ENCODE measurements around the gene PRM1.
A peak's percentile ranks its signal among the peaks of the same experiment; 100 is the strongest.
"Not testable (repeated sequence)": the region's sequence is repeated elsewhere in the genome, so short reads cannot be mapped to it uniquely, and the experiment has no call there.

PRM1 gene

DNA sequence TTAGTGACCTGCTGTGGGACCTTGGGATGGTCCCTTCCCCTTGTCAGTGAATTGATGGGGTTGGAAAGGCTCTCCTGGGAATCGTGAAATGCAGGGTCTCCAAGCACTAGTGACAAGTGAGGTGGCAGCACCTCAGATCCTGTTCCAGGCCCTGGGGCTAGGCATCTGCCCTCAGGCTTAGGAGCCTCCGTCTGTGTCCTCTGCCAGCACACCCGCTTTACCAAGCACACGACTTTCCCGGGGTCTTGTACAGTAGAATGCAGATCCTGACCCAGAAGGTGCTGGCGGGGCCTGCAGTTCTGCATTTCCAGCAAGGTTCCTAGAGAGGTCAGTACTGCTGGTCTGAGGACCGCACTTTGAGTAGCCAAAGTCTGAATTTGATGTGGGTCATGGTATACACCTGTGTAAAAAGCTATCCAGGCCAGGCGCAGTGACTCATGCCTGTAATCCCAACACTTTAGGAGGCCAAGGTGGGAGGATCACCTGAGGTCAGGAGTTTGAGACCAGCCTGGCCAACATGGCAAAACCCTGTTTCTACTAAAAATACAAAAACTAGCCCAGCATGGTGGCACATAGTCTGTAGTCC lies 33.3 kb upstream of the PRM1 start:
- DNase-seq (ENCODE audit: low spot score) (no peak), FAIRE-seq (no peak)

DNA sequence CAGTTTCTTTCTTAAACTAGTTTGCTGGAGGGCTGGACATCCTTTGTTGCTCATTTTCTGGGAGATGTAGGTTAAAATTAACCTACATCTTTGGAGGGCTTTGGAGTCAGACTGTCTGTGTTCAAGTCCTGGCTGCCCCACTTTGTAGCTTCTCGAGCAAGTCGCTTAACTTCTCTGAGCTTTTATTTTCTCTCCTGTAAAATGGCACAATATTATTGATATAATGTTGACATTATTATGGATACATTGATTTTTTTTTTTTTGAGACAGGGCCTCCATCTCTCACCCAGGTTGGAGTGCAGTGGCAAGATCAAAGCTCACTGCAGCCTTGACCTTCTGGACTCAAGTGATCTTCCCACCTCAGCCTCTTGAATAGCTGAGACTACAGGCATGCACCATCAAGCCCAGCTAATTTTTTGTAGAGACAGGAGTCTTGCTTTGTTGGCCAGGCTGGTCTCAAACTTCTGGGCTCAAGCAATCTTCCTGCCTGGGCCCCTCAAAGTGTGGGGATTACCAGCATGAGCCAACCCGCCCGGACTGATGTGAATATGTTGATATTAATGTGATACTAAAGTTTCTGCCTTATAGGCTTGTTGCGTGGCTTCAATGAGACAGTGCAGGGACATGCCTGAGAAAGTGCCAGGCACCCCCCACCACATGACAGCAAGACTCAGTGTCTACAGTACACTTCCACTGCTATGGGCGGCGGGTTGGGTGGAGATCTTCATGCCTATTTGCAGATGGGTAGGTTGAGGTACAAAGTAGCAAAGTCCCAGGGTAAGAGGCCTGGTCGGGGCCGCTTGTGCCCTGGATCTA lies 32.6 kb upstream of the PRM1 start:
- DNase-seq (ENCODE audit: low spot score) (no peak), FAIRE-seq (no peak)

GRCh38 chr16:11312718-11313492 lies 31.8 kb upstream of the PRM1 start:
- DNase-seq (ENCODE audit: low spot score), result peak; percentile 18
- no peak for FAIRE-seq

DNA sequence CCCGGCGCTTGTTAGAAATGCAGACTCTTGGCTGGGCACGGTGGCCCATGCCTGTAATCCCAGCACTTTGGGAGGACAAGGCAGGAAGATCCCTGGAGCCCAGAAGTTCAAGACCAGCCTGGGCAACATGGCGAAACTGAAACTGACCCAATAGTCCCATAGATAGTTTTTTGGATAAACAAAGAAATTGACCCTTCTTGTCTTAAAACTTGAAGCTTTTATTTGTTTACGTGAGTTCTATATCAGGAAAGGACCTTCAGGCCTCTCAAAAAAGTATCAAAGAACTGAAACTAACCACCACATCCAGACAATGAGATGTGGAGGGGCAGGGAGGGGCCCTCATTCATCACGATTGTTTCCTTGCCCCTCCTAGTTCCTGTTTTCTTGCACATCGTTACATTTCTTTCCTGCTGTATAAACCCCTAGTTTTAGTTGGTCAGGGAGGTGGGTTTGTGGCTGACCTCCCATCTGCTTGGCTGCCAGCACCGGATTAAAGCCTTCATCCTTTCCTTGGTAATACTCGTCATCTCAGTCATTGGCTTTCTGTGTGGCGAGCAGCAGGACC lies 29.9 kb upstream of the PRM1 start:
- no peak for FAIRE-seq

GRCh38 chr16:11310634-11310977 lies 29.5 kb upstream of the PRM1 start:
- DNase-seq (ENCODE audit: low spot score) (no peak), FAIRE-seq (no peak)

More for the DNA sequence above, 29.9 kb upstream of the PRM1 start:
- no peak for DNase-seq (ENCODE audit: low spot score)

GRCh38 chr16:11309895-11310633 lies 28.9 kb upstream of the PRM1 start:
- no peak for FAIRE-seq
- DNase-seq (ENCODE audit: low spot score), result no peak

DNA sequence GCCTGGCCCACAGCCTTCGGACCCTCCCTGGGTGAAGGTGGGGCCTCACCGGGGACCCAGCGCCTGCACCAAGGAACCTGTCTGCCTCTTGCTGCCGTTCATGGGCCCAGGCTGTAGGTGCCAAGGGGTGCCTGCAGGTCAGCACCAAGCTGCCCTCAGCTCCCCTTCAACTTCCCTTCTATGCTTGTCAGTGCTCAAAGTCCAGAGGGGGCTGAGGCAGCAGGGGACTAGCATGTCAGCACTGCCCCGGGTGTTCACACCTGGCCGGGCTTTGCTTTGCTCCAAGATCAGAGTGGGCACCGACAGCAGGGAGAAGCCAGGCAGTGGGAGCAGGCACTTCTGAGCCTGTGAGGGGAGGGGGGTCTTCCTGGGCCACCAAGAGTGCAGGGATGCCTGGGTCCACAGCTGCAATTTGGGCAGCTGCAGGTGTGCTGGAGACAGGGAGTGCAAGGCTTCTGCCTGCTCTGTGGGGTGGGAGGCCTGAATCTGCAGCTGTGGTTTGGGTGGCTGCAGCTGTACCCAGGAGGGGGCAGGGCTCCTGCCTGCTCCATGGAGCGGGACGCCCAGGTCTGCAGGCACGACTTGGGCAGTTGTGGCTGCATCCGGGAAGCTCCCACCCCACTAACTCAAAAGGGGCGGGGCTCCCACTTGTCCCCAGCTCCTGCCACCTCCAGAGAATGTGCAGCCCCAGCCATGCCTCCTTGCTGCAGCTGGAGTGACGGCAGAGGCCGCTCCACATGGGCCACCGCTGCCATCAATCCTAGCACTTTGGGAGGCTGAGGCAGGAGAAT lies 27.6 kb upstream of the PRM1 start:
- DNase-seq (ENCODE audit: low spot score) (no peak), FAIRE-seq (no peak)

DNA sequence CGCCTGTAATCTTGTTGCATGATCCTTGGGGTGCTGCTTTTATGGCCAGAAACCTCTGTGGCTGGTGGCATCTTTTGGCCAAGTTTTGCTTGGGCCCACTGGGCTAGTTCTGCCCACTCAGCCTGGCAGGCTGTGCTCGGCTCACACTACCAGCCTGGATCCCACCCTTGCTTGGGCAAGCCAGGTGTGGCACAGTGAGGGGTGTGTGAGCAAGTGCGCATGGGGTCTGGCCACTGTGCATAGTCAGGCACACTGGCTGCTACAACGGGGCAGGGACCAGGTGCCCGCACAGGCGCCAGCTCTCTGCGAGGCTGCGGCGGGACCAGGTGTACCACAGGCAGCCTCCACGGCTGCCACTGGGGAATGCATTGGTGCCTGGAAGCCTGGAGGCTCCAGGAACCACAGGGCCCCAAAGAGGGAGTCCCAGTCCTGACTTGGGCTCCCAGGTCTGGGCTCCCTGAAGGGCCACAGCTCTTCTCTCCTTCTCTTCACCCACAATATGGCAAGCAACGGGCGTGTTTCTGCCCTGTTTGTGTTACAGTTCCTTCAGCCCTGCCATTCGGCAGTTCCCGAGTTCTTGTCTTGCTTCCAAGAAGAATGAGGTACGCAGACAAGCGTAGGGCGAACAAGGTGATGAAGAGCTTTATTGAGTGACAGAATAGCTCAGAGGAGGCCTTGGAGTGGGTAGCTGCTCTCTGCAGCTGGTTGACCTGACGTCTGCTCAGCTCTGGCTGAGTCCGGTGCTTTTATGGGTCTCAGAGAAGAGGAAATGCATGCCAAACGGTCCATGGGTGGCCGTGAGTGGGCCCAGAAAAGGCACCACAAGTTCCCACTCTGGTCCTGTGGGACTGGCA lies 26.7 kb upstream of the PRM1 start:
- FAIRE-seq (no peak), DNase-seq (ENCODE audit: low spot score) (no peak)

- FAIRE-seq, result no peak
- no peak for DNase-seq (ENCODE audit: low spot score)
These were observed 26.0 kb upstream of the PRM1 start for GRCh38 chr16:11306997-11307638.

- no peak for FAIRE-seq
- DNase-seq (ENCODE audit: low spot score), result no peak
These were observed 25.3 kb upstream of the PRM1 start for GRCh38 chr16:11306381-11306780.

- FAIRE-seq, result no peak
- no peak for DNase-seq (ENCODE audit: low spot score)
These were observed 22.4 kb upstream of the PRM1 start for GRCh38 chr16:11303405-11304138.

DNA sequence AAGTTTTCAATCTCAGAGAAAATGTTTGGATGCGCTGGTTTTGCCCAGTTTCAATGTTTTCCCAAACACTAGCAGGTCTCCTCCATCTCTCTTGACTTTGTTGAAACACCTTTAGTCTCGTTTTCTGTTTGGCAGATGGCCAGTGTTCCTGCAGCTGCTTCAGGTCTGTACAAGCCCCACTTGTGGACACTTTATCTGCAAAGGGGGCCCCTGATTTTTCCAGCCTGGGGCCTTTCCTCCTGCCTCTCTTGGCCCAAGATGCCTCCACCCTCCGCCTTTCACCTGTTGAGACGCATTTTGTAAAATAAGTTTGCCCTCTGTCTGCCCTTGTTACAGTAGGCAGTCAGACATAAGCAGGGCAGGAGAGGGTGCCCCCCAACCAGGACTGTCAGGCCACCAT lies 21.8 kb upstream of the PRM1 start:
- DNase-seq (ENCODE audit: low spot score) (no peak), FAIRE-seq (no peak)

DNA sequence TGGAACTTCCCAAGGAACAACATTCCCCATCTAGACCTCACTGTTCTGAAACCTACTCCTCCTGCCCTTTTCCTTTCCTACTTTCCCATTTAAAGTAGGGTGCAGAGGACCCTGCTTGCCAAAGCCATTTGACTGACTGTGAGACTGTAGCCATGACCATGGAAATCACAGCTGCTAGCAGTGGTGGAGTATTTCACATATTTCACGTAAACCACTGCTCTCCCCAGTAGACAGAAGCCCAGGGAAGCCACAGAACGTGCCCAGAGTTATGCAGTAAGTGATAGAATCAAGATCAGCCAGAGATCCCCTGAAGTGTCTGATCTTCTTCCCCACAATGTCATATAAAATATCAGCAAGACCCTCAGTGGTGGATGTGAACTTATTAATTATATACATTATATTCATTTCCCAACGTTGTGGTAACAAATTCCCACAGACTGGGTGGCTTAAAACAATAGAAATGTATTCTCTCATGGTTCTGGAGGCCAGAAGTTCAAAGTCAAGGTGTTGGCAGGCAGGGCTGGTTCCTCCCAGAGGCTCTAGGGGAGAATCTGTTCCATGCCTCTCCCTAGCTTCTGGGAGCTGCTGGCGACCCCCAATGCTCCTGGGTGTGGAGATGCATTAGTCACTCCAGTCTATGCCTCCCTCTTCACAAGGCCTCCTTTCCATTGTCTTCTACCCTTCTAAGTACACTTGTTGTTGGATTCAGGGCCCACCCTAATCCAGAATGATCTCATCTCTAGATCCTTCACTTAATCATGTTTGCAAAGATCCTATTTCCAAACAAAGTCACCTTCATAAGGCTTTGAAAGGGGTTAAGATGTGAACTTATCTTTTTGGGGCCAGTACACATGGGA lies 20.7 kb upstream of the PRM1 start:
- FAIRE-seq (no peak), DNase-seq (ENCODE audit: low spot score) (no peak)

- no peak for FAIRE-seq
- DNase-seq (ENCODE audit: low spot score), result no peak
These were observed 19.4 kb upstream of the PRM1 start for GRCh38 chr16:11300560-11300892.

DNA sequence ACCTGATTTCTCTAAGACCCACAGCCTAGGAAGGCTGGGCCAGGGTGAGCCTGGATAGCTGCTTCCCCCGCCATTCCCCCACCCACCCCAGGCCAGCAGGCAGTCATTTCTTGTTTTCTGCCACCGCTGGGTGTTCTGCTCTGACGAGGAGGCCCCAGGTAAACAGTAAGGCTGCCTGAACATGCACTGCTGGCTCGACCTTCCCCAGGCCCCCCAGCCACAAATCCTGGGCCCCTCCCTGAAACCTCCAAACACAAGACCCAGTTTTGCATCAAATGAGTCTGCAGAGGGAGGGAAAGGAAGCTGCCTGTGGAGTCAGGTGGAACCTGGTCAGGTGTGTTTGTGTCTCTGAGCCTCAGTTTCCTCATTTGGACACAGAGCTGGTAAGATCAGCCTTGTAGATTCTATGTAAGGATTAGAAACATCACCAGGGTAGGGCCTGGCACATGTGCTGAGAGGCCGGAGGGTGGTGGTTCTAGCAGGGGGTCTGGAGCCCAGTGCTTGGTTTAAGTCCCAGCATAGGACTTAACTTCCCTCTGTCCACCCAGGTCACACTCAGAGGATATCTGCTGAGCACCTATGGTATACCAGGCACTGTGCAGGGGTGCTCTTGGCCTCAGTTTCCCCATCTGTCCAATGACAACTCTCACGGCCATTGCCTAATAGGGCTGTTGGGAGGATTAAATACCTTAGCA lies 18.9 kb upstream of the PRM1 start:
- FAIRE-seq (no peak), DNase-seq (ENCODE audit: low spot score) (no peak)

DNA sequence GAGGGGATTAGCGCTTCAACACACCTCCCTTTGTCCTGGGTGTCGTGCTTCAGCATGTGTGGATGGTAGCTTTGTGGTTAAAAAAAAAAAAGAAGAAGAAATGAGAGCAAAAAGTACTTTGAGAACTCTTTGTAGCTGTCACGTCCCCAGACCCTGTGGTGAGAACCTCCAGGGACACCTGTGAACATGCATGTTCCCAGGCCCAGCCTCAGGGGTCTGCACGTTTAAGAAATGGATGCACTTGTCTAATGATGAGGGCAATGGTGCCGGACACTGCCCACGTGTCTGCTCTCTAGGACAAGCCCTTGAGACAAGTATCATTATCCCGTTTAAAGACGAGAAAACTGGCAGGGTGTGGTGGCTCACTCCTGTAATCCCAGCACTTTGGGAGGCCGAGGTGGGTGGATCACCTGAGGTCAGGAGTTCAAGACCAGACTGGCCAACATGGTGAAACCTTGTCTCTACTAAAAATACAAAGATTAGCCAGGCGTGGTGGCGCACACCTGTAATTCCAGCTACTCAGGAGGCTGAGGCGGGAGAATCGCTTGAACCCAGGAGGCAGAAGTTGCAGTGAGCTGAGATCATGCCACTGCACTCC lies 17.9 kb upstream of the PRM1 start:
- DNase-seq (ENCODE audit: low spot score); FAIRE-seq: not testable (repeated sequence)
